Measurements from ENCODE around the gene NXPH3.

GRCh38 chr17:49577650-49577934 lies 1.9 kb downstream of the NXPH3 start:
- TF ChIP-seq, protein P1, sequence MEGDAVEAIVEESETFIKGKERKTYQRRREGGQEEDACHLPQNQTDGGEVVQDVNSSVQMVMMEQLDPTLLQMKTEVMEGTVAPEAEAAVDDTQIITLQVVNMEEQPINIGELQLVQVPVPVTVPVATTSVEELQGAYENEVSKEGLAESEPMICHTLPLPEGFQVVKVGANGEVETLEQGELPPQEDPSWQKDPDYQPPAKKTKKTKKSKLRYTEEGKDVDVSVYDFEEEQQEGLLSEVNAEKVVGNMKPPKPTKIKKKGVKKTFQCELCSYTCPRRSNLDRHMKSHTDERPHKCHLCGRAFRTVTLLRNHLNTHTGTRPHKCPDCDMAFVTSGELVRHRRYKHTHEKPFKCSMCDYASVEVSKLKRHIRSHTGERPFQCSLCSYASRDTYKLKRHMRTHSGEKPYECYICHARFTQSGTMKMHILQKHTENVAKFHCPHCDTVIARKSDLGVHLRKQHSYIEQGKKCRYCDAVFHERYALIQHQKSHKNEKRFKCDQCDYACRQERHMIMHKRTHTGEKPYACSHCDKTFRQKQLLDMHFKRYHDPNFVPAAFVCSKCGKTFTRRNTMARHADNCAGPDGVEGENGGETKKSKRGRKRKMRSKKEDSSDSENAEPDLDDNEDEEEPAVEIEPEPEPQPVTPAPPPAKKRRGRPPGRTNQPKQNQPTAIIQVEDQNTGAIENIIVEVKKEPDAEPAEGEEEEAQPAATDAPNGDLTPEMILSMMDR (IDR thresholded peaks at IDR 0.05; ENCODE audit: poor library complexity) = no peak
- TF ChIP-seq EZH2 (IDR thresholded peaks at IDR 0.05; ENCODE audit: borderline replicate concordance) (no peak), EZH2phosphoT487 (IDR thresholded peaks at IDR 0.05; ENCODE audit: low read depth, severe bottlenecking, unreplicated experiment) (no peak)
